ENCODE measurements around the gene SHISA8. TPM values are rescaled to one million over a fixed set of nuclear protein-coding genes. Genes with fewer than 3 reads are reported as not detected.

The SHISA8 gene
- total and polyA plus RNA-seq, 12 donors, result 0.16 to 4.6 (median 1.4) TPM

- TF ChIP-seq CTCF (IDR thresholded peaks at IDR 0.05), result no peak
- H3K27ac ChIP-seq, result no peak overlapping the region
- WGBS, 2 donors, result 94 to 96% methylated on average over 2 of the region's 2 CpGs
- peaks cover 0 to 24% (median 13%) of the 10 kb centered on the region in 9 donors for H3K4me1 ChIP-seq
- DNase-seq (no peak), ATAC-seq (no peak)
- intact Hi-C loops (cut with DNase I), result no loop called here
- no peak overlapping the region for H3K4me3 ChIP-seq
- no peaks in the 10 kb centered on the region for H3K36me3 ChIP-seq
- no peaks in the 10 kb centered on the region for H3K9me3 ChIP-seq
- H3K27me3 ChIP-seq, result peaks cover 0 to 15% (median 0%) of the 10 kb centered on the region in 7 donors
Measured at GRCh38 chr22:41948142-41948541, 33.3 kb upstream of the SHISA8 start.

GRCh38 chr22:41947424-41948080 lies 32.7 kb upstream of the SHISA8 start:
- Histone ChIP-seq H3K36me3 (no peaks in the 10 kb centered on the region), H3K4me3 (peak overlapping the region in 9 of 10 donors; percentile 42 to 87 (median 66)), H3K27ac (peak overlapping the region in 2 of 10 donors; percentile 62 to 71), H3K4me1 (peaks cover 0 to 24% (median 13%) of the 10 kb centered on the region in 9 donors), H3K27me3 (peaks cover 0 to 15% (median 0%) of the 10 kb centered on the region in 7 donors), H3K9me3 (no peaks in the 10 kb centered on the region)
- 73 to 74% methylated on average over 21 of the region's 21 CpGs for WGBS, 2 donors
- ATAC-seq (no peak), DNase-seq (no peak)
- intact Hi-C loops (cut with DNase I), result no loop called here
- no peak for TF ChIP-seq CTCF (IDR thresholded peaks at IDR 0.05)

GRCh38 chr22:41946629-41947423 lies 32.0 kb upstream of the SHISA8 start, which contains the start of gene CENPM:
Gene CENPM, minus strand, starts transcription at chr22:41947152. Its CDS starts 76 bp downstream, at chr22:41947076.
- intact Hi-C loops (cut with DNase I), result no loop called here
- Histone ChIP-seq H3K9me3 (no peaks in the 10 kb centered on the region), H3K27ac (peak within 1 kb of the TSS in 4 of 10 donors; percentile 7 to 71 (median 34)), H3K36me3 (no peaks in the 10 kb centered on the region), H3K4me3 (peak within 1 kb of the TSS; percentile 39 to 87 (median 65)), H3K27me3 (peaks cover 0 to 8% (median 0%) of the 10 kb centered on the region in 7 donors), H3K4me1 (peaks cover 0 to 24% (median 13%) of the 10 kb centered on the region in 9 donors)
- peak in 1 of 9 donors; percentile 3 for TF ChIP-seq CTCF (IDR thresholded peaks at IDR 0.05)
- ATAC-seq (peak; percentile 96 to 99 (median 98)), DNase-seq (peak; percentile 89 to 93)
- 1 to 2% methylated on average over 54 to 56 of the region's 56 CpGs for WGBS, 2 donors

- no peaks in the 10 kb centered on the region for H3K27me3 ChIP-seq
- TF ChIP-seq CTCF (IDR thresholded peaks at IDR 0.05), result no peak
- H3K36me3 ChIP-seq, result peaks cover 0 to 8% (median 0%) of the 10 kb centered on the region in 9 donors
- no peak overlapping the region for H3K4me3 ChIP-seq
- ATAC-seq (no peak), DNase-seq (no peak)
- H3K27ac ChIP-seq, result no peak overlapping the region
- 58 to 63% methylated on average over 9 of the region's 9 CpGs for WGBS, 2 donors
- H3K9me3 ChIP-seq, result no peaks in the 10 kb centered on the region
- intact Hi-C loops (cut with DNase I), result loop anchor here in 7 of 10 donors (2.0 to 5.0 kb wide), 5 partner anchors 119 to 246 kb away; partner anchors contain the start of gene MEI1 (in 2 of the 7)
- peaks cover 0 to 46% (median 14%) of the 10 kb centered on the region in 9 donors for H3K4me1 ChIP-seq
Measured at GRCh38 chr22:41943661-41944209, 28.9 kb upstream of the SHISA8 start.

Measured in heart right ventricle (tissue), 16 donors.